ENCODE data around the gene TPM2.

DNA sequence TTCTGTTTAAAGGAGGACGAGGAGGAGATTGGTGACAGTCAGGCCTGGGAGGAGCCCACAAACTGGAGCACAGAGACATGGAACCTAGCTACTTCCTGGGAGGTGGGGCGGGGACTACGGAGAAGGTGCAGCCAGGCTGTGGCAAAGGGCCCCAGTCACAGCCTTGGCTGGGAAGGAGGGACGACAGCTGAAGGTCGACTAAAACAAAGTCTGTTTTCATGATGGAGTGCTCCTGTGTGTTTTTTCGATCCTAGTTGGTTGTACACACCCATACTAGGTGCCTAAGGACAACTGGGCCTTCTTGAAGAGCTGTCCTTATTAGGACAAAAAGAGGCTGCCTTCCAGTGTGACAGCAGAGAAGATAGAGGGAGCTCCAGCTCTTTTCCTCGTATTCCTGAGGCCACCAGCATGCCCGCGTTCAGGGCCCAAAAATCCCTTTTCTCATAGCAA is 28.7 kb downstream of the TPM2 start:
- TF ChIP-seq, protein P1, sequence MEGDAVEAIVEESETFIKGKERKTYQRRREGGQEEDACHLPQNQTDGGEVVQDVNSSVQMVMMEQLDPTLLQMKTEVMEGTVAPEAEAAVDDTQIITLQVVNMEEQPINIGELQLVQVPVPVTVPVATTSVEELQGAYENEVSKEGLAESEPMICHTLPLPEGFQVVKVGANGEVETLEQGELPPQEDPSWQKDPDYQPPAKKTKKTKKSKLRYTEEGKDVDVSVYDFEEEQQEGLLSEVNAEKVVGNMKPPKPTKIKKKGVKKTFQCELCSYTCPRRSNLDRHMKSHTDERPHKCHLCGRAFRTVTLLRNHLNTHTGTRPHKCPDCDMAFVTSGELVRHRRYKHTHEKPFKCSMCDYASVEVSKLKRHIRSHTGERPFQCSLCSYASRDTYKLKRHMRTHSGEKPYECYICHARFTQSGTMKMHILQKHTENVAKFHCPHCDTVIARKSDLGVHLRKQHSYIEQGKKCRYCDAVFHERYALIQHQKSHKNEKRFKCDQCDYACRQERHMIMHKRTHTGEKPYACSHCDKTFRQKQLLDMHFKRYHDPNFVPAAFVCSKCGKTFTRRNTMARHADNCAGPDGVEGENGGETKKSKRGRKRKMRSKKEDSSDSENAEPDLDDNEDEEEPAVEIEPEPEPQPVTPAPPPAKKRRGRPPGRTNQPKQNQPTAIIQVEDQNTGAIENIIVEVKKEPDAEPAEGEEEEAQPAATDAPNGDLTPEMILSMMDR (IDR thresholded peaks at IDR 0.05): no peak
- TF ChIP-seq, protein P2, sequence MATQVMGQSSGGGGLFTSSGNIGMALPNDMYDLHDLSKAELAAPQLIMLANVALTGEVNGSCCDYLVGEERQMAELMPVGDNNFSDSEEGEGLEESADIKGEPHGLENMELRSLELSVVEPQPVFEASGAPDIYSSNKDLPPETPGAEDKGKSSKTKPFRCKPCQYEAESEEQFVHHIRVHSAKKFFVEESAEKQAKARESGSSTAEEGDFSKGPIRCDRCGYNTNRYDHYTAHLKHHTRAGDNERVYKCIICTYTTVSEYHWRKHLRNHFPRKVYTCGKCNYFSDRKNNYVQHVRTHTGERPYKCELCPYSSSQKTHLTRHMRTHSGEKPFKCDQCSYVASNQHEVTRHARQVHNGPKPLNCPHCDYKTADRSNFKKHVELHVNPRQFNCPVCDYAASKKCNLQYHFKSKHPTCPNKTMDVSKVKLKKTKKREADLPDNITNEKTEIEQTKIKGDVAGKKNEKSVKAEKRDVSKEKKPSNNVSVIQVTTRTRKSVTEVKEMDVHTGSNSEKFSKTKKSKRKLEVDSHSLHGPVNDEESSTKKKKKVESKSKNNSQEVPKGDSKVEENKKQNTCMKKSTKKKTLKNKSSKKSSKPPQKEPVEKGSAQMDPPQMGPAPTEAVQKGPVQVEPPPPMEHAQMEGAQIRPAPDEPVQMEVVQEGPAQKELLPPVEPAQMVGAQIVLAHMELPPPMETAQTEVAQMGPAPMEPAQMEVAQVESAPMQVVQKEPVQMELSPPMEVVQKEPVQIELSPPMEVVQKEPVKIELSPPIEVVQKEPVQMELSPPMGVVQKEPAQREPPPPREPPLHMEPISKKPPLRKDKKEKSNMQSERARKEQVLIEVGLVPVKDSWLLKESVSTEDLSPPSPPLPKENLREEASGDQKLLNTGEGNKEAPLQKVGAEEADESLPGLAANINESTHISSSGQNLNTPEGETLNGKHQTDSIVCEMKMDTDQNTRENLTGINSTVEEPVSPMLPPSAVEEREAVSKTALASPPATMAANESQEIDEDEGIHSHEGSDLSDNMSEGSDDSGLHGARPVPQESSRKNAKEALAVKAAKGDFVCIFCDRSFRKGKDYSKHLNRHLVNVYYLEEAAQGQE (IDR thresholded peaks at IDR 0.05; ENCODE audit: insufficient read depth in 1 of 2, low read depth in 2 of 2, low read length in 1 of 2): no peak
- TF ChIP-seq SIN3A (IDR thresholded peaks at IDR 0.05; ENCODE audit: borderline replicate concordance, insufficient read depth, low read depth, low read length): no peak
- TF ChIP-seq POLR2AphosphoS5 (IDR thresholded peaks at IDR 0.05; ENCODE audit: low read depth, low read length): no peak

Data from Panc1 (cell line).